ENCODE data around the gene PPP2R2D.

The PPP2R2D gene

DNA sequence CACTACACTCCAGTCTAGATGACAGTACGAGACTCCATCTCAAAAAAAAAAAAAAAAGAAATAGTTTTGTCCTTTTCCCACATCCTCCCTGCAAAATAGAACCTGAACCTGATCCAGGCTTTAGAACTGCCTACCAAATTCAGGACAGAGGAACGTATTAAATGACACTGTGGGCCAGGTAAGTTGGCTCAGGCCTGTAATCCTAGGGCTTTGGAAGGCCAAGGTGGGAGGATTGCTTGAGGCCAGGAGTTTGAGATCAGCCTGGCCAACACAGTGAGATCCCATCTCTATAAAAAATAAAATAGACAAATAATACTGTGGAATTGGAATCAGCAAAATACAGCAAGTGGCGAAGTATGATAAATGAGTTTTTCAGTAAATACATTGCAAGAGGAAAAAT lies 90.9 kb downstream of the PPP2R2D start:
- DNase-seq (ENCODE audit: low read depth, low spot score): no peak
- no peak overlapping the region for H3K4me3 ChIP-seq (ENCODE audit: insufficient read length, low read depth)
- H3K9ac ChIP-seq (ENCODE audit: insufficient read length, low read depth): no peak overlapping the region
- no peaks in the 10 kb centered on the region for H3K36me3 ChIP-seq (ENCODE audit: insufficient read depth, insufficient read length, low read length)
- H3K27me3 ChIP-seq (ENCODE audit: insufficient read depth, insufficient read length): no peaks in the 10 kb centered on the region
- peaks cover 4% of the 10 kb centered on the region for H3K4me1 ChIP-seq (ENCODE audit: insufficient read depth, insufficient read length)
- TF ChIP-seq YY1 (IDR thresholded peaks at IDR 0.05; ENCODE audit: insufficient read depth, insufficient read length): no peak
- no peak for TF ChIP-seq ZNF274 (IDR thresholded peaks at IDR 0.05; ENCODE audit: low read depth, low read length)
- no peak for TF ChIP-seq SUZ12 (IDR thresholded peaks at IDR 0.05; ENCODE audit: extremely low read depth, insufficient read depth, insufficient read length)
- H3K9me3 ChIP-seq (ENCODE audit: insufficient read depth, low read length): no peaks in the 10 kb centered on the region; the same call in 1 of the 2 replicates

DNA sequence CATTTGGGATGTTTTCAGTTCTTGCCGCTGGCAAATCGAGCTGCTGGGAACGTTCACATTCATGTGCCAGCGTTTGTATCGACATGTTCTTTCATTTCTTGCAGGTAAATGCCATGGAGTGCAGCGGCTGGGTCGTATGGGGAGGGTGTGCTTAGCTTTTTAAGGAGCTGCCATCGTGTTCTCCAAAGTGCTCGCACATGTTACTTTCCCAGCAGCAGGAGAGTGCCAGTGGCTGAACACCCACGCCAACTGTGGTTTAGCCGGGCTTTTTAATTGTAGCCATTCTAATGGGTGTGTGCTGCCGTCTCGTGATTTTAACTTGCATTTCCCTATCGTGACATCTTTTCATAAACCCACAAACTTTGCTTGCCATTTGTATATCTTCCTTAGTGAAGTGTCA lies 92.5 kb downstream of the PPP2R2D start:
- Histone ChIP-seq H3K9me3 (ENCODE audit: insufficient read depth, low read length) (no peaks in the 10 kb centered on the region), H3K4me3 (ENCODE audit: insufficient read length, low read depth) (no peak overlapping the region), H3K9ac (ENCODE audit: insufficient read length, low read depth) (no peak overlapping the region), H3K36me3 (ENCODE audit: insufficient read depth, insufficient read length, low read length) (no peaks in the 10 kb centered on the region), H3K4me1 (ENCODE audit: insufficient read depth, insufficient read length) (peaks cover 9% of the 10 kb centered on the region), H3K27me3 (ENCODE audit: insufficient read depth, insufficient read length) (no peaks in the 10 kb centered on the region)
- TF ChIP-seq ZNF274 (IDR thresholded peaks at IDR 0.05; ENCODE audit: low read depth, low read length) (no peak), SUZ12 (IDR thresholded peaks at IDR 0.05; ENCODE audit: extremely low read depth, insufficient read depth, insufficient read length) (no peak), YY1 (IDR thresholded peaks at IDR 0.05; ENCODE audit: insufficient read depth, insufficient read length) (no peak)
- no peak for DNase-seq (ENCODE audit: low read depth, low spot score)

DNA sequence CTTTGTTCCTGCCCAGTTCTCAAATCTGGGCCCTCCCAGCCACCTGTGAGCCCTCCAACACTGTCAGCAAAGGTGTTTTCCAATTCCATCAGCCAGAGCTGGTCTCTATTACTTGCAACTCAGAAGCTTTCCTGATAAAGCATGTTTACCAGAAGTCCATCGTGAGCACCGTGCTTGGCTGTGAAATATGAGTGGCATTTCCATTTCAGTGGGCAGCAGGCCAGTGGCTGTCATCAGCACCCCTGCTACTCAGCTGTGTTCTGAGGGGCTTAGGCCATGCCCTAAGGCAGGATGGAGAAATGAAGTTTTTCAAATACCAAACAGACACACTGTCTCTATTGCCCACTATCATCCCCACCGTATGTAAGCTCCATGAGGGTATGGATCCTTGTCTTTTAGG lies 93.6 kb downstream of the PPP2R2D start:
- H3K36me3 ChIP-seq (ENCODE audit: insufficient read depth, insufficient read length, low read length): no peaks in the 10 kb centered on the region
- no peak overlapping the region for H3K9ac ChIP-seq (ENCODE audit: insufficient read length, low read depth)
- no peaks in the 10 kb centered on the region for H3K27me3 ChIP-seq (ENCODE audit: insufficient read depth, insufficient read length)
- DNase-seq (ENCODE audit: low read depth, low spot score): no peak
- H3K9me3 ChIP-seq (ENCODE audit: insufficient read depth, low read length): no peaks in the 10 kb centered on the region
- H3K4me1 ChIP-seq (ENCODE audit: insufficient read depth, insufficient read length): peaks cover 18% of the 10 kb centered on the region
- no peak overlapping the region for H3K4me3 ChIP-seq (ENCODE audit: insufficient read length, low read depth)
- TF ChIP-seq SUZ12 (IDR thresholded peaks at IDR 0.05; ENCODE audit: extremely low read depth, insufficient read depth, insufficient read length) (no peak), YY1 (IDR thresholded peaks at IDR 0.05; ENCODE audit: insufficient read depth, insufficient read length) (no peak), ZNF274 (IDR thresholded peaks at IDR 0.05; ENCODE audit: low read depth, low read length) (no peak)

DNA sequence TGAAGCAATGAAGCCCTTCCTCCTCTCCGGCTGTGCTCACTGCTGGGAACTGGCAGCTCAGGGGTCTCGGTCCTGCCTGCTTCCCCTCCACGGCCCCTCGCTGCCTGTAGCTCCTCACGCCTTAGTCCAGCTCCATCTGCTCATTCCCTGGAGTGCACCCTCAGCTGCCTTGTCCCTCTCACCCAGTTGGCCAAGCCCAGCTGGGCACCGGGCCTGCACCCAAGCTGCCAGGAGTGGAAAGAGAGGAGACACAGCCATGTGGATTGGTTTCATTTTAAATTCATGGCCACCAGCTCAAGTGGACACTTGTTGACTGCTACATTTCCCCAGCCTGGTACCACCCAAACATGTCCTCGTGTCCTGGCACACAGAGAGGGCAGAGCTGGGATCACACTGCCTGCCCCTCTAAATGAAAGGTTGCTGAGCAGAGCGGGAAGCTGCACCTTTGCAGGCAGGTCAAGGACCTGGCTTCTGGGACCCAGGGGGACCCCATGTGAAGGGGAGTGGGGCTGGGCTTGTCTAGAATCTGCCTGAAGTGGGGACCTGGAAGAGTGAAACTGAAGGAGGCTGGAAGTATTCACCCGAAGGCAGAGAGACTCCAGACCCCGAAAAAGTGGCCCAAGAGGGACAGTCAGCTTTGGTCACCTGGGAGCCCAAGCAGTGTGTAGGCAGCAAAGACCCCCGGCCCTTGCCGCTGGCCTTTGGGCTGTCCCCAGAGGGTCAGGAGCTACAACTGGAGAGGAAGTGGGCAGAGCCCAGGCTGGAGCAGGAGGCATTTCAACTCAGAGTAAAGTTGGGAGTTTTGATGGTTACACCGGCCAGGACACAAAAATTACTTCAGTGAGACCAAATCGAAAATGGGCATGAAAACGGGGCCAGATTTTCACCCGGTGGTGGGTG lies 95.9 kb downstream of the PPP2R2D start:
- TF ChIP-seq ZNF274 (IDR thresholded peaks at IDR 0.05; ENCODE audit: low read depth, low read length) (no peak), SUZ12 (IDR thresholded peaks at IDR 0.05; ENCODE audit: extremely low read depth, insufficient read depth, insufficient read length) (no peak), YY1 (IDR thresholded peaks at IDR 0.05; ENCODE audit: insufficient read depth, insufficient read length) (no peak)

DNA sequence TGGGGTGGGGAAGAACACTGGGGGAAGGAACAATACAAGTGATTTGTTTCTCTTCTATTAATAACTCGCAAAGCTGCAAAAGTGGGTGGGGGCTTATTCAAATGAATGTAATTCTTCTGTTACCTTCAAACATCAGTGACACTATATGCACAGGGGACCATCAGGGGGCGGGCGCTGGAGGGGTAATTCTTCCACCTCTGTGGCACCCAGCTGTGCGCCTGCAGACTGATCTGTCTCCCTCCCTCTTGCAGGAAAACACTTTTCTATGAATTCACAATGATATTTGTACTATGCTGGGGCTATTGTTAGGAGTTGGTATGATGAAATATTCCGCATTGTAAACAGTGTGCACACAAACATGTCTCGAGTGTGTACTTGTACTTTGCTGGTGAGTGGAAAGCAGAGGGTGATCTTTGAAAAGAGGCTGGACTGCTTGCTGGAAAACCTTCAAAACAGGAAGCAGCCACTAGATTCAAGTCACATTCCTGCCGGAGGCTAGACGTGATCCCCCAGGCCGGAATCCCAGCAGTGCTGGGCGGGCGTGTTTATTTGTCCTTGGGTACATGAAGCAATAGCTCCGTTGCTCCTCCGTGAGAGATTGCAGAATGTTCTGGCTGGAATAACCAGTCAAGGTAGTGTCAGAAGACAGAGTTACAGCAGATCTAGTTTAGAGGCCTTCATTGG lies 96.7 kb downstream of the PPP2R2D start:
- Histone ChIP-seq H3K9me3 (ENCODE audit: insufficient read depth, low read length) (no peaks in the 10 kb centered on the region), H3K4me3 (ENCODE audit: insufficient read length, low read depth) (no peak overlapping the region), H3K36me3 (ENCODE audit: insufficient read depth, insufficient read length, low read length) (no peaks in the 10 kb centered on the region), H3K9ac (ENCODE audit: insufficient read length, low read depth) (peak overlapping the region; percentile 50), H3K4me1 (ENCODE audit: insufficient read depth, insufficient read length) (peaks cover 20% of the 10 kb centered on the region), H3K27me3 (ENCODE audit: insufficient read depth, insufficient read length) (no peaks in the 10 kb centered on the region)
- peak; percentile 51 for DNase-seq (ENCODE audit: low read depth, low spot score)
- TF ChIP-seq SUZ12 (IDR thresholded peaks at IDR 0.05; ENCODE audit: extremely low read depth, insufficient read depth, insufficient read length) (no peak), ZNF274 (IDR thresholded peaks at IDR 0.05; ENCODE audit: low read depth, low read length) (no peak), YY1 (IDR thresholded peaks at IDR 0.05; ENCODE audit: insufficient read depth, insufficient read length) (no peak)

More for the DNA sequence above, 95.9 kb downstream of the PPP2R2D start:
- no peaks in the 10 kb centered on the region for H3K27me3 ChIP-seq (ENCODE audit: insufficient read depth, insufficient read length)
- H3K9ac ChIP-seq (ENCODE audit: insufficient read length, low read depth): peak overlapping the region; percentile 18
- H3K4me3 ChIP-seq (ENCODE audit: insufficient read length, low read depth): no peak overlapping the region
- H3K9me3 ChIP-seq (ENCODE audit: insufficient read depth, low read length): no peaks in the 10 kb centered on the region
- H3K36me3 ChIP-seq (ENCODE audit: insufficient read depth, insufficient read length, low read length): no peaks in the 10 kb centered on the region
- H3K4me1 ChIP-seq (ENCODE audit: insufficient read depth, insufficient read length): peaks cover 18% of the 10 kb centered on the region
- no peak for DNase-seq (ENCODE audit: low read depth, low spot score)

DNA sequence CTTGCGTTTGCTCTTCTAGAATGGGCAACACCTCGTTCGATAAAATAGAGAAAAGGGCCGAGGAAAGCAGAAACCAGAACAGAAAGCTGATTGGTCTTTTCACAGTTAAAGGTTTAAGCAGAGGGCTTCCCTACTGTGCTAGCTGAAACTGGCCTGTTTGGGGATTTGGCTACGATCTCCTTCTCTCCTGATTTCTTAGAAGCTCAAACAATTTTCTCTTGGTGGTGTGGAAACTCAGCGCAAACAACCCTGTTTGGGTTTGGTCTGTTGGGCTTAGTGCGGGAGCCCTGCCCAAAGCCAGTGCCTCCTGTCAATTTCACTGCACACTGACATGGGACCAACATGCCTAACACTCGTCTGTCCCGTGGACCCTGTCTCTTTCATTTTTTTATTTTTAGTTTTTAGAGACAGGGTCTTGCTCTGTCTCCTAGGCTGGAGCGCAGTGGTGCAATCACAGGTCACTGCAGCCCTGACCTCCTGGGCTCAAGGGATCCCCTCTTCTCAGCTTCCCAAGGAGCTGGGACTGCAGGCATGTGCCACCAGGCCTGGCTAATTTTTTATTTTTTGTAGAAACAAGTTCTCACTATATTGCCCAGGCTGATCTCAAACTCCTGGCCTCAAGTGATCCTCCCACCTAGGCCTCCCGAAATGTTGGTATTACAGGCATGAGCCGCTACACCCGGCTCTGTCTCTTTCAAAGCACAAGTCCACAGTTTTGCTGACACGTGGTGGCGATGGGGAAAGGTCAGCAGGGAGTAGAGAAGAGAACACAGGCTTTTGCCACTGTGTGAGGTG lies 97.4 kb downstream of the PPP2R2D start:
- no peaks in the 10 kb centered on the region for H3K36me3 ChIP-seq (ENCODE audit: insufficient read depth, insufficient read length, low read length)
- peaks cover 20% of the 10 kb centered on the region for H3K4me1 ChIP-seq (ENCODE audit: insufficient read depth, insufficient read length)
- DNase-seq (ENCODE audit: low read depth, low spot score): no peak
- H3K9ac ChIP-seq (ENCODE audit: insufficient read length, low read depth): peak overlapping the region; percentile 50
- no peak overlapping the region for H3K4me3 ChIP-seq (ENCODE audit: insufficient read length, low read depth)
- TF ChIP-seq ZNF274 (IDR thresholded peaks at IDR 0.05; ENCODE audit: low read depth, low read length): no peak
- no peak for TF ChIP-seq SUZ12 (IDR thresholded peaks at IDR 0.05; ENCODE audit: extremely low read depth, insufficient read depth, insufficient read length)
- TF ChIP-seq YY1 (IDR thresholded peaks at IDR 0.05; ENCODE audit: insufficient read depth, insufficient read length): no peak
- no peaks in the 10 kb centered on the region for H3K9me3 ChIP-seq (ENCODE audit: insufficient read depth, low read length)
- H3K27me3 ChIP-seq (ENCODE audit: insufficient read depth, insufficient read length): no peaks in the 10 kb centered on the region

Measured in NT2/D1 (cell line).